ENCODE results near the gene CACHD1. TPM values are rescaled to one million over a fixed set of nuclear protein-coding genes. Genes with fewer than 3 reads are reported as not detected.
"Not testable (repeated sequence)": the region's sequence is repeated elsewhere in the genome, so short reads cannot be mapped to it uniquely, and the experiment has no call there.

CACHD1 gene
- total and polyA plus RNA-seq, 8 donors: 2.9 to 7.1 (median 5.2) TPM

DNA sequence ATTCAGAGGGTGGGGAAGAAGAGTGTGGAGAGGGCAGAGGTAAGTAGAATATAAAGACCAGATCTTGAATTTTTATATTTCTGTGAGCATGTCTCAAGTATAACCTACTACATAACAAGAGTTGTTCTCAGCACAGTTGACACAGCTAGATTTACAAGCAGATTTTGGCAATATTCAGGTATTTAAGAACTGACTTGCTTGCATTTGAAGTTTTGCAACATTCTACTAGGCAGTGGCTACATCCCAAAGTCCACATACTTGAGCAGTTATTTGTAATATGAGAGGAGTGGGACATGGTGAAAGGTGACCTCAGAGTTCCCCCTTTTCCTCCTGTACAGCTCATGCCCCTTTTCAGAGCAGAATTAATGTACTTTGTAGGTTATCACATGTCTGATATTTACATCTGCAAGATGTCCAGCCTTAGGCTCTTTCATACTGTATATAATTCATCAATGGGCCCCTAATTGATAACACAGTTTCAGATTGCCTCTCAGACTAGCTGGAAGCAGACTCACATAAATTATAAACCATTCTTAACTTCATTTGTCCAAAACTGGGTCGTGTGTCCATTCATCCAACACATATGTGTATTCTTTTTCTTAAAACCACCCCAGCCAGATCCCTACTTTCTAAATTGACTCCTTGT is 138.2 kb downstream of the CACHD1 start:
- FAIRE-seq (no peak), DNase-seq (no peak), ATAC-seq (no peak)
- intact Hi-C loops (cut with DNase I): no loop called here
- WGBS, 2 donors: 57 to 65% methylated on average over 1 of the region's 1 CpG
- Histone ChIP-seq H3K9me3 (no peaks in the 10 kb centered on the region), H3K36me3 (no peaks in the 10 kb centered on the region), H3K4me3 (no peak overlapping the region), H3K4me1 (no peaks in the 10 kb centered on the region), H3K27me3 (no peaks in the 10 kb centered on the region), H3K27ac (no peak overlapping the region)
- TF ChIP-seq CTCF (IDR thresholded peaks at IDR 0.05): no peak

GRCh38 chr1:64608651-64609048 is 138.7 kb downstream of the CACHD1 start:
- no peaks in the 10 kb centered on the region for H3K9me3 ChIP-seq
- no peaks in the 10 kb centered on the region for H3K27me3 ChIP-seq
- intact Hi-C loops (cut with DNase I): no loop called here
- no peaks in the 10 kb centered on the region for H3K4me1 ChIP-seq
- ATAC-seq: no peak
- no peak for FAIRE-seq
- TF ChIP-seq CTCF (IDR thresholded peaks at IDR 0.05): no peak
- WGBS, 2 donors: 94 to 98% methylated on average over 6 of the region's 6 CpGs
- no peak for DNase-seq
- H3K4me3 ChIP-seq: no peak overlapping the region
- H3K27ac ChIP-seq: no peak overlapping the region
- H3K36me3 ChIP-seq: no peaks in the 10 kb centered on the region

DNA sequence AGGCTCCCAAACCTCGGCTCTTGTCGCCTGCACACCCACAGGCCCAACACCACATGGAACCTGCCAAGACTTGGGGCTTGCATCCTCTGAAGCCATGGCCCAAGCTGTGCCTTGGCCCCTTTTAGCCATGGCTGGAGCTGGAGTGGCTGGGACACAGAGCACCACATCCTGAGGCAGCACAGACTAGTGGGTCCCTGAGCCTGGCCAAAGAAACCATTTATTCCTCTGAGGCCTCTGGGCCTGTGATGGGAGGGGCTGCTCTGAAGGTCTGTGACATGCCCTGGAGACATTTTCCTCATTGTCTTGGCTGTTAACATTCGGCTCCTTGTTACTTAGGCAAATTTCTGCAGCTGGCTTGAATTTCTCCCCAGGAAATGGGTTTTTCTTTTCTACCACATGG is 141.0 kb downstream of the CACHD1 start:
- H3K4me1 ChIP-seq; H3K27me3 ChIP-seq; H3K27ac ChIP-seq; intact Hi-C loops (cut with DNase I); H3K36me3 ChIP-seq; DNase-seq; H3K4me3 ChIP-seq; FAIRE-seq; H3K9me3 ChIP-seq; ATAC-seq: not testable (repeated sequence)
- WGBS, 2 donors: 81 to 98% methylated on average over 3 of the region's 3 CpGs

DNA sequence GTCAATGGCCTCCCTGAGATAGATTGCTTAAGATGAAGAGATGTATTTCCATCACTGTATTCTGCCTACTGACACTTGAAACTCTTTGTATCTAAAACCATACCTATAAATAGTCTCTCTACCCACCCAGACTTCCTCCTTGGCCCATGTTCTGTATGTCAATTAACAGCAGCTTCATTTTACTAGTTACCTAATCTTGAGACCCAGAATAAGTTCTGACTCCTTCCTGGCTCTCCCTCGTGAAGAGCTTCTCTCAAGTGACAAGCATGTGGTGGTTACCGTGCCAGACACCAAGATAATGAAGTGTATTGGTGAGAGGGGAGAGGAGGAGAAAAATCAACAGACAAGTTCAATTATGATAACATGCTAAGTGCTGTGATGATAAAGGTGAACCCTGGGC is 146.1 kb downstream of the CACHD1 start:
- intact Hi-C loops (cut with DNase I): no loop called here
- no peak for FAIRE-seq
- WGBS, 2 donors: 58 to 81% methylated on average over 2 of the region's 2 CpGs

GRCh38 chr1:64623750-64624191 is 153.8 kb downstream of the CACHD1 start:
- Histone ChIP-seq H3K27me3 (no peaks in the 10 kb centered on the region), H3K4me1 (peaks cover 0 to 21% (median 9%) of the 10 kb centered on the region in 3 donors), H3K9me3 (no peaks in the 10 kb centered on the region), H3K36me3 (no peaks in the 10 kb centered on the region), H3K27ac (no peak overlapping the region), H3K4me3 (no peak overlapping the region)
- FAIRE-seq (no peak), DNase-seq (peak in 2 of 6 donors; percentile 14 to 15), ATAC-seq (peak in 3 of 4 donors; percentile 17 to 66 (median 58))
- no peak for TF ChIP-seq CTCF (IDR thresholded peaks at IDR 0.05)
- WGBS, 2 donors: 47 to 60% methylated on average over 4 of the region's 4 CpGs
- intact Hi-C loops (cut with DNase I): no loop called here

More for the DNA sequence above, 146.1 kb downstream of the CACHD1 start:
- Histone ChIP-seq H3K4me1 (no peaks in the 10 kb centered on the region), H3K4me3 (no peak overlapping the region), H3K27me3 (no peaks in the 10 kb centered on the region), H3K36me3 (no peaks in the 10 kb centered on the region), H3K27ac (no peak overlapping the region), H3K9me3 (no peaks in the 10 kb centered on the region)
- no peak for DNase-seq
- no peak for TF ChIP-seq CTCF (IDR thresholded peaks at IDR 0.05)
- no peak for ATAC-seq
